GM21717 (cell line): Measurements from ENCODE around the gene LEMD2.

Experiments
- ATAC-seq: cut with Tn5 transposase; IDR thresholded peaks from one replicate; pipeline ENCODE4 v1.9.1; 2021; ENCODE audit warnings: mild to moderate bottlenecking, moderate library complexity; ENCODE audit not compliant: unreplicated experiment

LEMD2 gene

GRCh38 chr6:33820243-33820642 lies 31.3 kb upstream of the LEMD2 start:
- ATAC-seq, result no peak

- ATAC-seq, result no peak
Observed at GRCh38 chr6:33819021-33819420, 30.1 kb upstream of the LEMD2 start.

- no peak for ATAC-seq
Observed at GRCh38 chr6:33818293-33818692, 29.4 kb upstream of the LEMD2 start.

GRCh38 chr6:33817489-33817888 lies 28.6 kb upstream of the LEMD2 start:
- ATAC-seq, result no peak

- no peak for ATAC-seq
Observed at GRCh38 chr6:33816911-33817310, 28.0 kb upstream of the LEMD2 start.

GRCh38 chr6:33815854-33816253 lies 26.9 kb upstream of the LEMD2 start:
- ATAC-seq, result no peak

- ATAC-seq, result no peak
Observed at GRCh38 chr6:33813990-33814985, 25.4 kb upstream of the LEMD2 start.

GRCh38 chr6:33813246-33813904 lies 24.4 kb upstream of the LEMD2 start:
- ATAC-seq, result no peak

- no peak for ATAC-seq
Observed at GRCh38 chr6:33812669-33813068, 23.7 kb upstream of the LEMD2 start.

GRCh38 chr6:33809594-33809993 lies 20.7 kb upstream of the LEMD2 start:
- no peak for ATAC-seq

GRCh38 chr6:33808641-33809180 lies 19.8 kb upstream of the LEMD2 start:
- no peak for ATAC-seq

GRCh38 chr6:33807606-33808005 lies 18.7 kb upstream of the LEMD2 start:
- no peak for ATAC-seq

- no peak for ATAC-seq
Observed at GRCh38 chr6:33806841-33807240, 17.9 kb upstream of the LEMD2 start.

GRCh38 chr6:33803571-33804053 lies 14.7 kb upstream of the LEMD2 start, which contains the start of gene MLN:
TSS of gene MLN (minus strand) at chr6:33804003. CDS start at chr6:33801163, 2,840 bp downstream.
- ATAC-seq, result no peak

- ATAC-seq, result no peak
Observed at GRCh38 chr6:33802186-33802958, 13.4 kb upstream of the LEMD2 start.

- ATAC-seq, result no peak
Observed at GRCh38 chr6:33801611-33802010, 12.7 kb upstream of the LEMD2 start.

- ATAC-seq, result no peak
Observed at GRCh38 chr6:33800248-33800969, 11.5 kb upstream of the LEMD2 start.

- no peak for ATAC-seq
Observed at GRCh38 chr6:33799454-33800113, 10.7 kb upstream of the LEMD2 start.

GRCh38 chr6:33798343-33798848 lies 9.5 kb upstream of the LEMD2 start:
- no peak for ATAC-seq
